BLaER1 (cell line): ENCODE results near the gene SPATA25.
A peak's percentile ranks its signal among the peaks of the same experiment; 100 is the strongest.

ENCODE experiments used
- H3K27ac ChIP-seq: shearing (Covaris generic); formaldehyde crosslinking; 2 replicates; pipeline ENCODE4 v1.8.1; 2022
- H3K27me3 ChIP-seq: shearing (Covaris generic); formaldehyde crosslinking; 2 replicates; pipeline ENCODE4 v1.8.1; 2022
- H3K36me3 ChIP-seq: shearing (Covaris generic); formaldehyde crosslinking; 2 replicates; pipeline ENCODE4 v1.8.1; 2022
- H3K4me1 ChIP-seq: shearing (Covaris generic); formaldehyde crosslinking; 2 replicates; pipeline ENCODE4 v1.8.1; 2022
- H3K4me2 ChIP-seq: shearing (Covaris generic); formaldehyde crosslinking; 2 replicates; pipeline ENCODE4 v1.8.1; 2022
- H3K4me3 ChIP-seq: shearing (Covaris generic); formaldehyde crosslinking; 2 replicates; pipeline ENCODE4 v1.8.1; 2022
- H3K9ac ChIP-seq: shearing (Covaris generic); formaldehyde crosslinking; 2 replicates; pipeline ENCODE4 v1.8.1; 2022
- H3K9me3 ChIP-seq: shearing (Covaris generic); formaldehyde crosslinking; 2 replicates; pipeline ENCODE4 v1.8.1; 2022
- H4K20me1 ChIP-seq: shearing (Covaris generic); formaldehyde crosslinking; 2 replicates; pipeline ENCODE4 v1.8.1; 2022
- Cebpa-rat ChIP-seq: shearing (Covaris generic); IDR thresholded peaks from 2 replicates; pipeline ENCODE4 v1.8.1; 2022

Gene SPATA25

DNA sequence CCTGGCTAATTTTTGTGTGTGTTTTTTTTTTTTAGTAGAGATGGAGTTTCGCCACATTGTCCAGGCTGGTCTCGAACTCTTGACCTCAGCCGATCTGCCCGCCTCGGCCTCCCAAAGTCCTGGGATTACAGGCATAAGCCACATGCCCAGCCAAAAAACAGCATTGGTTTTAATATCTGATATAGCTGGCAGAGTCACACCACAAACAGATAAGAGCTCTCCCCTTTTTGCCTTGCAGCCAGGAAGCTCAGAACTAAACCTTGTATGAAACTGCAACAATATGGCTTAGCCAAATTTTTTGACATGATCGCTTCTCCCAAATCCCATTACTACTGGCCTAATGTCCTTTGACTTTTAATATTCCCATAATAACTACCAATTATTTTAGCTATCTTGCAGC lies 35.1 kb downstream of the SPATA25 start:
- Histone ChIP-seq H3K4me3 (no peak overlapping the region), H3K4me1 (peaks cover 13% of the 10 kb centered on the region), H3K4me2 (no peak overlapping the region), H3K27ac (no peak overlapping the region), H3K9me3 (no peaks in the 10 kb centered on the region), H4K20me1 (no peaks in the 10 kb centered on the region), H3K9ac (no peak overlapping the region), H3K27me3 (no peaks in the 10 kb centered on the region), H3K36me3 (peaks cover 75% of the 10 kb centered on the region)
- TF ChIP-seq Cebpa-rat, result no peak

GRCh38 chr20:45851501-45851900 lies 35.9 kb downstream of the SPATA25 start:
- no peak for TF ChIP-seq Cebpa-rat
- H3K4me1 ChIP-seq, result peaks cover 9% of the 10 kb centered on the region
- no peak overlapping the region for H3K9ac ChIP-seq
- H3K4me2 ChIP-seq, result no peak overlapping the region
- H3K27ac ChIP-seq, result no peak overlapping the region
- peaks cover 82% of the 10 kb centered on the region for H3K36me3 ChIP-seq
- no peak overlapping the region for H3K4me3 ChIP-seq
- H4K20me1 ChIP-seq, result no peaks in the 10 kb centered on the region
- H3K27me3 ChIP-seq, result no peaks in the 10 kb centered on the region
- no peaks in the 10 kb centered on the region for H3K9me3 ChIP-seq

DNA sequence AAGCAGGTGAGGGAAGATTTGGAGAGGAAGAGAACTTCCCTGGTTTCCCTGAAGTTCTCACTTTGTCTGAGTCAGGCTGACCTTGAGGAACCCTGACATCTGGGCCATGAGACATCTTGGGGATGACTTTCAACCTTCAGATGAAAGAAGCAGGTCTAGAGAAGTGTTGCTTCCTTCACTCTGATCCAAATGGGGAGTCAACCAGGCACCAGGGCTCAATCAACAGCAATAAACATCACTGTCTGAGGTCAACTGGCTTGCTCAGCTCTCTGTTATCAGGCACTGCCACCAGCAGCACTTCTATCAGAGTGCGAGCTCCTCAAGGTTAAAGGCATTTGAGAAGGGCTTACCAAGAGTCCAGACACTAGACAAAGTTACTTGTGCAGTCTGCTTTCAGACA lies 36.5 kb downstream of the SPATA25 start:
- no peaks in the 10 kb centered on the region for H3K27me3 ChIP-seq
- no peak overlapping the region for H3K4me3 ChIP-seq
- H3K27ac ChIP-seq, result no peak overlapping the region
- H3K9me3 ChIP-seq, result no peaks in the 10 kb centered on the region
- no peak overlapping the region for H3K9ac ChIP-seq
- no peak overlapping the region for H3K4me2 ChIP-seq
- H3K4me1 ChIP-seq, result peaks cover 4% of the 10 kb centered on the region
- peaks cover 88% of the 10 kb centered on the region for H3K36me3 ChIP-seq
- no peak for TF ChIP-seq Cebpa-rat
- no peaks in the 10 kb centered on the region for H4K20me1 ChIP-seq

- no peak overlapping the region for H3K27ac ChIP-seq
- no peak overlapping the region for H3K4me2 ChIP-seq
- H3K4me3 ChIP-seq, result no peak overlapping the region
- peaks cover 95% of the 10 kb centered on the region for H3K36me3 ChIP-seq
- no peak for TF ChIP-seq Cebpa-rat
- no peaks in the 10 kb centered on the region for H3K4me1 ChIP-seq
- no peaks in the 10 kb centered on the region for H3K9me3 ChIP-seq
- H3K27me3 ChIP-seq, result no peaks in the 10 kb centered on the region
- H3K9ac ChIP-seq, result no peak overlapping the region
- no peaks in the 10 kb centered on the region for H4K20me1 ChIP-seq
These were observed 37.2 kb downstream of the SPATA25 start for GRCh38 chr20:45850238-45850637.

DNA sequence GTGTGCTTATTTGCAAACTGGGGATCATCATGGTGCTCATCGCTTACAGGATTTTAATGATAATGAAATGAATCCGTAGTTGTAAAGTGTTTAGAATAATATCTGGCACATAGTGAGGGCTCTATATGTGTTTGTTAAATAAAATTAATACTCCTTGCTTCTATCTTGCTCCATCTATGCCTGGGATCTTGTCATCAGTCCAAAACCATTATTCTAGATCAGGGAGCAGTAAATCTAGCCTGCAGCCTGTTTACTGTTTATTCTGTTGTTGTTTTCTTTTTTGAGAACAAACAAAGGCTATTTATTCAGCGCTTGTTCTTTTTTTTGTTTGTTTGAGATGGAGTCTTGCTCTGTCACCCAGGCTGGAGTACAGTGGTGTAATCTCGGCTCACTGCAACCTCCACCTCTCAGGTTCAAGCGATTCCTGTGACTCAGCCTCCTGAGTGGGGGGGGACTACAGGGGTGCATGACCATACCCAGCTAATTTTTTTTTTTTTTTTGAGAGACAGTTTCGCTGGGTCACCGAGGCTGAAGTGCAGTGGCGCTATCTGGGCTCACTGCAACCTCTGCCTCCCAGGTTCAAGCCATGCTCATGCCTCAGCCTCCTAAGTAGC lies 38.3 kb downstream of the SPATA25 start:
- no peaks in the 10 kb centered on the region for H4K20me1 ChIP-seq
- no peak overlapping the region for H3K4me3 ChIP-seq
- peaks cover 95% of the 10 kb centered on the region for H3K36me3 ChIP-seq
- no peak for TF ChIP-seq Cebpa-rat
- no peaks in the 10 kb centered on the region for H3K9me3 ChIP-seq
- H3K9ac ChIP-seq, result no peak overlapping the region
- H3K4me2 ChIP-seq, result no peak overlapping the region
- H3K4me1 ChIP-seq, result no peaks in the 10 kb centered on the region
- H3K27me3 ChIP-seq, result no peaks in the 10 kb centered on the region
- H3K27ac ChIP-seq, result no peak overlapping the region

GRCh38 chr20:45848421-45848820 lies 39.0 kb downstream of the SPATA25 start:
- H3K4me3 ChIP-seq, result no peak overlapping the region
- H3K4me2 ChIP-seq, result no peak overlapping the region
- H3K27me3 ChIP-seq, result no peaks in the 10 kb centered on the region
- no peak overlapping the region for H3K9ac ChIP-seq
- no peaks in the 10 kb centered on the region for H3K9me3 ChIP-seq
- peaks cover 95% of the 10 kb centered on the region for H3K36me3 ChIP-seq
- no peaks in the 10 kb centered on the region for H3K4me1 ChIP-seq
- TF ChIP-seq Cebpa-rat, result no peak
- no peaks in the 10 kb centered on the region for H4K20me1 ChIP-seq
- no peak overlapping the region for H3K27ac ChIP-seq

DNA sequence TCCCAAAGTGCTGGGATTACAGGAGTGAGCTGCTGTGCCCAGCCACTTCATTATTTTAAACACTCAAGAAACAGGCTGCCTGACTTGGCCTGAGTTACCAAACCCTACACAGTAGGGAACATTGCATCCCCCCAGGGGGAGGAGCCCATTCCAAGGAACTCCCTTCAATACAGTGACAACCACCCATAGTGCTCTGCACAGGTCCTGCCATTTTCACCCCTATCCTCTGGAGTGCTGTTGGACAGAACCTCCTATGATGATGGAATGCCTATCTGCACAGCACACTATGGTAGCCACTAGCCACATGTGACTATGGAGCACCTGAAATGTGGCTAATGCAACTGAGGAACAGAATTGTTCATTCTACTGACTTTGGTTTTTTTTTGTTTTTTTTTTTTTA lies 42.0 kb downstream of the SPATA25 start:
- Histone ChIP-seq H4K20me1 (no peaks in the 10 kb centered on the region), H3K4me2 (no peak overlapping the region), H3K4me1 (peaks cover 16% of the 10 kb centered on the region), H3K36me3 (peaks cover 96% of the 10 kb centered on the region), H3K4me3 (no peak overlapping the region), H3K9ac (no peak overlapping the region), H3K27me3 (no peaks in the 10 kb centered on the region), H3K27ac (no peak overlapping the region), H3K9me3 (no peaks in the 10 kb centered on the region)
- no peak for TF ChIP-seq Cebpa-rat

GRCh38 chr20:45843506-45843905 lies 43.9 kb downstream of the SPATA25 start:
- no peak overlapping the region for H3K9ac ChIP-seq
- no peak overlapping the region for H3K27ac ChIP-seq
- peaks cover 16% of the 10 kb centered on the region for H3K4me1 ChIP-seq
- H4K20me1 ChIP-seq, result no peaks in the 10 kb centered on the region
- H3K4me2 ChIP-seq, result no peak overlapping the region
- H3K27me3 ChIP-seq, result no peaks in the 10 kb centered on the region
- H3K36me3 ChIP-seq, result peaks cover 78% of the 10 kb centered on the region
- TF ChIP-seq Cebpa-rat, result no peak
- H3K4me3 ChIP-seq, result no peak overlapping the region
- no peaks in the 10 kb centered on the region for H3K9me3 ChIP-seq

DNA sequence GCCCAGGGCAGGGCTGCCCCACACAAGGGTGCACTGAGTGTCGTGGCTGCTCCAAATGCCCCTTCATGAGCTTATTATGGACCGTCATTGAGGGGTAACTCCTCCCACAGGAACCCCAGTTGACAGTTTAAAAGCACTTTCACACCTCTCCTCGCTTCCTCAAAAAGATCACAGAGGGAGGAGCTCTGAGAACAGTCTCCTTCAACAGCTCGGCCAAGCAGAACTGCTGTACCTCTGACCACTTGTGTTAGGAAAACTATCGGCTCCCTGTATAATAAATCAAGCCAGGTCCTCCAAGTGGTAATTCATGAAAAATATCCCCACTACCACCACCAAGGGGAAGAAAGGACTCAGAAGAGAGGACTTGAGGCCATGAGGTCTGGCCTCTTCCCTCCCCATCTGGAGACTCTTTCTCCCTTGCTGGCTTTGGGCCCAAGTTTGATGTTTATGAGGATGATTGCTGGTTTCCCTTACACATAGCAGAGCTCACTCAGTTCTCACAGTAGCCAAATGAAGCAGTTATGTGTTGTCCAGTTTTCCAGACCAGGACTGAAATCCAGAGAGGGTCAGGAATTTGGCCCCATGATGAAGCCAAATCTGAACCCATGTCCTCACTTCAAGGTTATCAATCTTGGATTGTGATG lies 45.1 kb downstream of the SPATA25 start:
- H4K20me1 ChIP-seq, result no peaks in the 10 kb centered on the region
- H3K4me1 ChIP-seq, result peaks cover 16% of the 10 kb centered on the region
- H3K27me3 ChIP-seq, result no peaks in the 10 kb centered on the region
- peaks cover 66% of the 10 kb centered on the region for H3K36me3 ChIP-seq
- H3K9ac ChIP-seq, result peak overlapping the region; percentile 7; the same call in 1 of the 2 replicates
- no peak overlapping the region for H3K4me3 ChIP-seq
- no peak for TF ChIP-seq Cebpa-rat
- H3K9me3 ChIP-seq, result no peaks in the 10 kb centered on the region
- peak overlapping the region; percentile 61 for H3K4me2 ChIP-seq
- peak overlapping the region; percentile 58 for H3K27ac ChIP-seq

GRCh38 chr20:45841407-45842129 lies 45.9 kb downstream of the SPATA25 start:
- Histone ChIP-seq H3K27me3 (no peaks in the 10 kb centered on the region), H3K4me3 (no peak overlapping the region), H3K36me3 (peaks cover 60% of the 10 kb centered on the region), H3K9me3 (no peaks in the 10 kb centered on the region), H3K9ac (peak overlapping the region; percentile 7; the same call in 1 of the 2 replicates), H3K4me1 (peaks cover 16% of the 10 kb centered on the region), H3K4me2 (peak overlapping the region; percentile 61), H3K27ac (peak overlapping the region; percentile 58), H4K20me1 (no peaks in the 10 kb centered on the region)
- TF ChIP-seq Cebpa-rat, result no peak
